Medulla oblongata (tissue), 1 donor: ENCODE results near the gene HELLS.
A peak's percentile ranks its signal among the peaks of the same experiment; 100 is the strongest.
"Not testable (repeated sequence)": the region's sequence is repeated elsewhere in the genome, so short reads cannot be mapped to it uniquely, and the experiment has no call there.

Source experiments
- DNase-seq: peaks from one replicate; pipeline ENCODE4 v3.0.0-alpha.2; 2015; ENCODE audit errors: extremely low spot score

HELLS gene

GRCh38 chr10:94608559-94608958 is 63.0 kb downstream of the HELLS start:
- DNase-seq = no peak

- no peak for DNase-seq
Observed at GRCh38 chr10:94614558-94614957, 69.0 kb downstream of the HELLS start.

GRCh38 chr10:94617389-94617944 is 71.9 kb downstream of the HELLS start:
- no peak for DNase-seq

- DNase-seq = no peak
Observed at GRCh38 chr10:94622666-94623205, 77.1 kb downstream of the HELLS start.

GRCh38 chr10:94623572-94623971 is 78.0 kb downstream of the HELLS start:
- DNase-seq = no peak

GRCh38 chr10:94626476-94626875 is 80.9 kb downstream of the HELLS start:
- no peak for DNase-seq

GRCh38 chr10:94627511-94627910 is 81.9 kb downstream of the HELLS start:
- no peak for DNase-seq

- DNase-seq = peak; percentile 17
Observed at GRCh38 chr10:94630017-94630688, 84.6 kb downstream of the HELLS start.

GRCh38 chr10:94631077-94631875 is 85.7 kb downstream of the HELLS start:
- no peak for DNase-seq

- no peak for DNase-seq
Observed at GRCh38 chr10:94632954-94633353, 87.4 kb downstream of the HELLS start.

- DNase-seq = not testable (repeated sequence)
Observed at GRCh38 chr10:94638097-94638496, 92.5 kb downstream of the HELLS start.

- no peak for DNase-seq
Observed at GRCh38 chr10:94639902-94640301, 94.3 kb downstream of the HELLS start.

- DNase-seq = no peak
Observed at GRCh38 chr10:94640562-94640961, 95.0 kb downstream of the HELLS start.

- DNase-seq = no peak
Observed at GRCh38 chr10:94641480-94641879, 95.9 kb downstream of the HELLS start.

GRCh38 chr10:94644352-94644751 is 98.8 kb downstream of the HELLS start:
- no peak for DNase-seq

- no peak for DNase-seq
Observed at GRCh38 chr10:94645285-94645684, 99.7 kb downstream of the HELLS start.
